GM21367 (cell line): ENCODE data around the gene SLC1A3.
"Not testable (repeated sequence)": the region's sequence is repeated elsewhere in the genome, so short reads cannot be mapped to it uniquely, and the experiment has no call there.

Source experiments
- ATAC-seq: cut with Tn5 transposase; IDR thresholded peaks from one replicate; pipeline ENCODE4 v1.9.1; 2021; ENCODE audit not compliant: unreplicated experiment

SLC1A3 gene

GRCh38 chr5:36606428-36607113 lies at the start of gene SLC1A3:
Gene SLC1A3 (plus strand): TSS chr5:36606606. CDS start chr5:36608424, 1,818 bp downstream.
- ATAC-seq, result peak; percentile 87

GRCh38 chr5:36558641-36559040 lies 47.8 kb upstream of the SLC1A3 start:
- no peak for ATAC-seq

- no peak for ATAC-seq
Observed at GRCh38 chr5:36561601-36562000, 44.8 kb upstream of the SLC1A3 start.

- no peak for ATAC-seq
Observed at GRCh38 chr5:36569491-36569890, 36.9 kb upstream of the SLC1A3 start.

GRCh38 chr5:36570301-36571095 lies 35.9 kb upstream of the SLC1A3 start:
- no peak for ATAC-seq

- ATAC-seq, result no peak
Observed at GRCh38 chr5:36571401-36572042, 34.9 kb upstream of the SLC1A3 start.

- no peak for ATAC-seq
Observed at GRCh38 chr5:36573438-36573837, 33.0 kb upstream of the SLC1A3 start.

GRCh38 chr5:36575361-36575781 lies 31.0 kb upstream of the SLC1A3 start:
- ATAC-seq, result no peak

- ATAC-seq, result no peak
Observed at GRCh38 chr5:36576721-36577120, 29.7 kb upstream of the SLC1A3 start.

GRCh38 chr5:36579858-36580257 lies 26.5 kb upstream of the SLC1A3 start:
- not testable (repeated sequence) for ATAC-seq

GRCh38 chr5:36581070-36581469 lies 25.3 kb upstream of the SLC1A3 start:
- ATAC-seq, result no peak

GRCh38 chr5:36584009-36584875 lies 22.2 kb upstream of the SLC1A3 start:
- no peak for ATAC-seq

GRCh38 chr5:36585701-36586100 lies 20.7 kb upstream of the SLC1A3 start:
- ATAC-seq, result no peak

GRCh38 chr5:36587354-36587753 lies 19.1 kb upstream of the SLC1A3 start:
- no peak for ATAC-seq

- not testable (repeated sequence) for ATAC-seq
Observed at GRCh38 chr5:36589735-36590134, 16.7 kb upstream of the SLC1A3 start.

- no peak for ATAC-seq
Observed at GRCh38 chr5:36590513-36591286, 15.7 kb upstream of the SLC1A3 start.

GRCh38 chr5:36593867-36594266 lies 12.5 kb upstream of the SLC1A3 start:
- no peak for ATAC-seq

- ATAC-seq, result no peak
Observed at GRCh38 chr5:36596247-36596646, 10.2 kb upstream of the SLC1A3 start.

GRCh38 chr5:36596756-36597155 lies 9.7 kb upstream of the SLC1A3 start:
- ATAC-seq, result no peak

- ATAC-seq, result no peak
Observed at GRCh38 chr5:36598045-36598444, 8.4 kb upstream of the SLC1A3 start.
